HepG2 (cell line): ENCODE results near the gene VAPA.

Experiments used
- CTCF ChIP-seq: sonication (generic); formaldehyde crosslinking; IDR thresholded peaks from 2 replicates; pipeline ENCODE4 v1.5.0; 2020; ENCODE audit warnings: mild to moderate bottlenecking, missing genetic modification reagents, moderate library complexity
- E2F1 ChIP-seq: sonication (generic); formaldehyde crosslinking; IDR thresholded peaks from 2 replicates; pipeline ENCODE4 v1.5.0; 2020; ENCODE audit warnings: missing genetic modification reagents
- EEA1 ChIP-seq: sonication (generic); formaldehyde crosslinking; IDR thresholded peaks from 2 replicates; pipeline ENCODE4 v1.5.1; 2020; ENCODE audit warnings: mild to moderate bottlenecking, missing genetic modification reagents, borderline replicate concordance
- GABPA ChIP-seq, 2 experiments: IDR thresholded peaks; 2 replicates each; pipeline ENCODE4 v1.6.1; 2011 to 2016; ENCODE audit warnings: low read depth in 2 of 2, low read length in 1 of 2, missing biosample characterization in 1 of 2, missing genetic modification characterization in 1 of 2
- GPN1 ChIP-seq: sonication (generic); formaldehyde crosslinking; IDR thresholded peaks from 2 replicates; pipeline ENCODE4 v1.5.1; 2020; ENCODE audit warnings: missing genetic modification reagents, borderline replicate concordance
- GTF2F1 ChIP-seq: fragments of 150-350 bp; IDR thresholded peaks from 2 replicates; pipeline ENCODE4 v1.6.1; 2014; ENCODE audit warnings: low read length
- MXD4 ChIP-seq: IDR thresholded peaks from 2 replicates; pipeline ENCODE4 v1.6.1; 2016; ENCODE audit warnings: mild to moderate bottlenecking, missing biosample characterization, missing genetic modification reagents
- NFYB ChIP-seq: sonication (generic); formaldehyde crosslinking; IDR thresholded peaks from 2 replicates; pipeline ENCODE4 v1.4.0; 2020; ENCODE audit warnings: missing genetic modification reagents
- ZNF33A ChIP-seq: sonication (generic); formaldehyde crosslinking; IDR thresholded peaks from 2 replicates; pipeline ENCODE4 v1.5.1; 2020; ENCODE audit warnings: missing genetic modification reagents, mild to moderate bottlenecking, moderate library complexity, borderline replicate concordance
- ZNF670 ChIP-seq: sonication (generic); formaldehyde crosslinking; IDR thresholded peaks from 2 replicates; pipeline ENCODE4 v1.8.0; 2022; ENCODE audit warnings: mild to moderate bottlenecking, missing genetic modification reagents, borderline replicate concordance

- TF ChIP-seq E2F1 (CRISPR knock-in tag) (no peak), GPN1 (CRISPR knock-in tag) (no peak), EEA1 (CRISPR knock-in tag) (no peak), NFYB (CRISPR knock-in tag) (no peak), ZNF33A (no peak), CTCF (CRISPR knock-in tag) (no peak), GTF2F1 (no peak), ZNF670 (CRISPR knock-in tag) (no peak), GABPA (IDR thresholded peaks at IDR 0.05; ENCODE audit: low read depth, low read length) (no peak), GABPA (CRISPR knock-in tag; IDR thresholded peaks at IDR 0.05; ENCODE audit: low read depth) (no peak), MXD4 (CRISPR knock-in tag) (no peak)
Observed at GRCh38 chr18:9996094-9996493, 82.3 kb downstream of the VAPA start.
